ENCODE results near the gene EPX.

The EPX gene

DNA sequence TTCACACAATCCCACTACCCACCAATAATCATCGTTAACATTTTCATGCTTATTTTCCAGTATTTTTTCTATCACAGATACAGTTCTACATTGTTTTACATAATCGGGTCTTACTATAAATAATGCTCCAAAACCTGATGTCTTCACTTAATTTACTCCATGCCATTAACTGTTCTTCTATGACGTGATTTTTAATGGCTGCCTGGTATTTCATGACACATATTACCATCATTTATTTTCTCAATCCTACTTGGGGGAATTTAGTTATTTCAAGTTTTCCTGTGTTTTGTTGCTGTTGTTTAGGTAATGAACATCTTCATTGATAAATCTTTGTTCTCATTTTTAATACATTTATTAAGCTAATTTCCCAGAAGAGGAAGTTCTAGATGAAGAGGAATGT, 60.6 kb downstream of the EPX start:
- no peak for DNase-seq (ENCODE audit: low read depth, low spot score)
